ENCODE data around the gene KAT5. TPM values are rescaled to one million over a fixed set of nuclear protein-coding genes. Genes with fewer than 3 reads are reported as not detected.

KAT5 gene
- total and polyA plus RNA-seq, 2 of the 13 experiments (the other 11 are each of a cell fraction or from before 2014, with no cell fraction given), result 35.2 to 48.3 TPM

- intact Hi-C loops (cut with micrococcal nuclease; ENCODE audit: unreplicated experiment), result no loop called here
- Histone ChIP-seq H3K27me3 (ENCODE audit: control insufficient read depth in 1 of 2, insufficient read depth in 2 of 2, low read length in 2 of 2) (peaks cover 2 to 41% of the 10 kb centered on the region in 2 experiments), H2AFZ (ENCODE audit: low read length) (no peak overlapping the region), H3K4me2 (ENCODE audit: low read depth, low read length) (no peak overlapping the region), H3K9me3 (ENCODE audit: low read length) (no peaks in the 10 kb centered on the region), H3K79me2 (ENCODE audit: insufficient read depth, low read length) (no peaks in the 10 kb centered on the region), H3K27ac (ENCODE audit: extremely low read length, insufficient read depth, low read length) (no peak overlapping the region), H3K4me3 (replicated peaks in 1 of 3; ENCODE audit: insufficient read depth in 1 of 3, low read depth in 2 of 3, low read length in 3 of 3) (no peak overlapping the region), H3K36me3 (replicated peaks in 1 of 2; ENCODE audit: control insufficient read depth in 1 of 2, insufficient read depth in 2 of 2, low read length in 2 of 2) (no peaks in the 10 kb centered on the region), H3K9ac (ENCODE audit: insufficient read depth, low read depth, low read length) (no peak overlapping the region), H3K4me1 (ENCODE audit: insufficient read depth, low read length) (peaks cover 15% of the 10 kb centered on the region), H4K20me1 (ENCODE audit: insufficient read depth, low read length) (no peaks in the 10 kb centered on the region)
- no TSS peak for BruUV-seq (replicated peaks)
- WGBS (ENCODE audit: low lambda C conversion rate), result 7% methylated on average over 8 of the region's 8 CpGs
- in situ Hi-C loops (cut with HindIII; ENCODE audit: extremely low pct_ligation_motif_present, low pct_unique_long_range_greater_than_20kb), result no loop called here
- FAIRE-seq, result no peak
- no peak for ATAC-seq
- ChIA-PET CTCF (ENCODE audit: low intra/inter-chr PET ratio, low total read pairs) (no interaction called here), POLR2A (no interaction called here)
- DNase-seq (ENCODE audit: low spot score), result no peak
- no peak for TF ChIP-seq ZNF180 (CRISPR knock-in tag; IDR thresholded peaks at IDR 0.05; ENCODE audit: borderline replicate concordance, low read depth)
- TF ChIP-seq ZNF646 (CRISPR knock-in tag; IDR thresholded peaks at IDR 0.05), result peak; percentile 60; the same call in 1 of the 2 replicates
These were observed 13.8 kb upstream of the KAT5 start for GRCh38 chr11:65698205-65698604.
